Activated CD8-positive, alpha-beta memory T cell treated with anti-CD3 and anti-CD28 coated beads, Interleukin-2, amount 50 U/mL, for 1 hour (primary cell): ENCODE results near the gene FNBP1.
A peak's percentile ranks its signal among the peaks of the same experiment; 100 is the strongest.

Experiments
- DNase-seq: peaks from one replicate; pipeline ENCODE4 v3.0.0-alpha.2; 2020; ENCODE audit errors: extremely low read depth

The FNBP1 gene

DNA sequence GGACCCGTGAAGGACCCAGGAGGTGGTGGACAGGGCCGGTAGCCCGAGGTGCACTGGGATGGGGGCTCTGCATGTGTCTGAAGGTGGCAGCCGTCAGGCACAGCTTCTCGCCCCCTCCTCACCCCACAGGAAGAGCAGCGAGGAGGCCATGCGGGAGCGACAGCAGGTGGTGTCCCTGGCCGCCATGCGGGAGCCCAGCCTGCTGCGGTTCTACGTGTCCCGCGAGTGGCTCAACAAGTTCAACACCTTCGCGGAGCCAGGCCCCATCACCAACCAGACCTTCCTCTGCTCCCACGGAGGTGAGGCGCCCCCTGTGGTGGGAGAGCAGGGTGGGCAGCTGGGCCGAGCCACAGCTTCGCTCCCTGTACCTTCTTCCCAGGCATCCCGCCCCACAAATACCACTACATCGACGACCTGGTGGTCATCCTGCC, 167.8 kb downstream of the FNBP1 start:
- DNase-seq = no peak

DNA sequence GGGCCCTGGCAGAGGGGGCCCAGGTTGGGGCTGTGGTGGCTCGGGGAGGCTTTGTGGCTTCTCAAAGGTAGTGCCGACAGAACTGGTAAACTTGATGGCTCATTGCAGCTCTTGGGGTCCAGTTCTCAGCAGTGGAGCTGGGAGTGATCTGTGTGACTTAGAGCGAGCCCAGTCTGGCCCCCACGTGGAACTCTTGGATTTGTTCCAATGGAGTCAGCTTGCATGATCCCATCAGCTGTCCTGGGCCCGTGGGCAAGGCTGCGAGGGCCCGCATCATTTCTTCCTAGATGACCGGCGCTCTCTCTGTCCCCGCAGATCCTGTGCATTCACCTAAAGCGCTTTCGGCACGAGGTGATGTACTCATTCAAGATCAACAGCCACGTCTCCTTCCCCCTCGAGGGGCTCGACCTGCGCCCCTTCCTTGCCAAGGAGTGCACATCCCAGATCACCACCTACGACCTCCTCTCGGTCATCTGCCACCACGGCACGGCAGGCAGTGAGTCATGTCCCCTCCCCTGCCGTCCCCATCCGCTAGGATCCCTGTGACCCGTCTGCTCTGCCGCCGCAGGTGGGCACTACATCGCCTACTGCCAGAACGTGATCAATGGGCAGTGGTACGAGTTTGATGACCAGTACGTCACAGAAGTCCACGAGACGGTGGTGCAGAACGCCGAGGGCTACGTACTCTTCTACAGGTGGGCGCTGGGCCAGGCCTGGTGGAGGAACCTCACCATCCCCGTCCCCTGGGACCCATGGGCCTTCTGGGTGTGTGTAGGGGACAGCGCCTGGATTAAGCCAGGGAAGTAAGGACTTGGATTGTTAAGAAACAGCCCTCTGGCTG, 168.5 kb downstream of the FNBP1 start:
- DNase-seq = no peak

GRCh38 chr9:129873563-129874190, 169.3 kb downstream of the FNBP1 start:
- no peak for DNase-seq

DNA sequence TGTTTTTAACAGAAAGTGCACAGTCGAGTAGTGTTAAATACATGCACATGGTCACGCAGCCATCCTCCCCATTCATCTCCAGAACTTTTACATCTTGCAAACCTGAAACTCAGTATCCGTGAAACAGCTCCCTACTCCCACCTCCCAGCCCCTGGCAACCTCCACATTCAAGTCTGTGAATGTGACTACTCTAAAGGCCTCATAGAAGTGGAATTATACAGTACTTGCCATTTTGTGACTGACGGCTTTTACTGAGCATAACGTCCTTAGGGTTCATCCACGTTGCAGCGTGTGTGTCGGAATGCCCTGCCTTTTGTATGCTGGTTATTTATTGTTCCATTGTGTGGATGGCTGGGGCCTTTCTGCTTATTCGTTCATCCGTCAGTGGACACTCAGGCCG, 171.9 kb downstream of the FNBP1 start:
- DNase-seq = no peak

- DNase-seq = no peak
These were observed 173.1 kb downstream of the FNBP1 start for GRCh38 chr9:129869585-129870501.

DNA sequence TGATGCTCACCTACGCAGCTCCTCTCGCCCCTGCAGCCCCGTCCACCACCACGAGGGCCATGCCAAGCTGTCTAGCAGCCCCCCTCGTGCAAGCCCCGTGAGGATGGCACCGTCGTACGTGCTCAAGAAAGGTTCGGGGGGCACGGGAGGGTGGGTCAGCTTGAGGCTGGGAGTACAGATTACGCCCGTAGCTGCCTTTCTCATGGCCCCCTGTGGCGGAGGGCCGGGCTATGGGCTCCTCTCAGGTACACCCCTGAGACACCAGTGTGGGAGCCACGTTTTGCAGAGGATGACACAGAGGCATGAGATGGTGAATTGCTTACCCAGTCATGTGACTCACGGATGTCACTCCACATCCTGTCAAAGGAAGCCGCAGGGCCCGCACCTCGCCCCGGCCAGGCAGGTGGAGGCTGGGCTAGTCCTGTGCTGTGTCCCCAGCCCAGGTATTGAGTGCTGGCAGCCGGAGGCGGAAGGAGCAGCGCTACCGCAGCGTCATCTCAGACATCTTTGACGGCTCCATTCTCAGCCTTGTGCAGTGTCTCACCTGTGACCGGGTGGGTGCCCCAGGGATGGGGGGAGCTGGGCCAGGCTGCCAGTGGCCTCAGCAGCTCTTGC, 174.0 kb downstream of the FNBP1 start:
- peak; percentile 89 for DNase-seq

GRCh38 chr9:129868023-129868871, 174.7 kb downstream of the FNBP1 start:
- DNase-seq = no peak

DNA sequence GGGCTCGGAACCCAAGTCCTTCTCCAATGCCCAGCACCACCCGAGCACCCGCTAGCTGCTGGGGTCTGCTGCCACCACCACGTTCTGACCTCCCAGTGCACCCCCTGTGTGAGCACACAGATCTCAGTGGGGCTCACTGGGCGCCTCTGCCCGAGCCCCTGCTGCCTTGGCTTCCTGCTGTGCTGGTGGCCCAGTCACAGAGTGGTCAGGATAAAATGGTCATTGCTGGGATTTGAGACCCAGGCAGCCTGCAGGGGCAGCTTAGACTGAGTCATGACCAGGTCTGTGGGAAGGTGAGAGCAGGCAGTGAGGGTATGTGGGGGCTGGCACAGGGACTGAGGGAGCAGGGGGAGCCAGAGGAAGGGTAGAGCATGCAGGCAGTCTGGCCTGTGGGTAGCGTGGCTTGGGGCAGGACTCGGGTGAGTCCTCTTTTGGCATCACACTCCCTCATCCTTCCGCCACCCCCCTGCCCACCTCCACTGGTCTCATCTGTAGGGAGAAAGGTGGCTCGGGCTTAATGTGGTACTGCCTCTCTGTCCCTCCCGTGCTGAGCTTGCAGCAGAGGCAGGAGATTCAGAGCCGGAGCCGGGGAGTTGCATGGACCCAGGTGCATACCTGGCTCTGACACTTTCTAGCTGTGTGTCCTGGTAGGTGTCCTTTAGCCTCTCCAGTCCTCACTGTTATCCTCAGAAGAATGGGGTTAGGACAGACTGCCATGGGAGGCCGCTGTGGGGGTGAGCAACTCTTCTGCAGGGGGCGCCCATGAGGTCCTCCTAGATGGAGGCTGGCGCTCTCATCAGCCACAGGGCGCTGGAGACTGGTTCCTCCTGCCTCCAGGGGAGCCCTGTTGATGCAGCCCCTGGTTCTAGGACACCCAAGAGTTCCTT, 175.6 kb downstream of the FNBP1 start:
- DNase-seq = no peak

GRCh38 chr9:129866394-129867135, 176.4 kb downstream of the FNBP1 start:
- DNase-seq = peak; percentile 31

DNA sequence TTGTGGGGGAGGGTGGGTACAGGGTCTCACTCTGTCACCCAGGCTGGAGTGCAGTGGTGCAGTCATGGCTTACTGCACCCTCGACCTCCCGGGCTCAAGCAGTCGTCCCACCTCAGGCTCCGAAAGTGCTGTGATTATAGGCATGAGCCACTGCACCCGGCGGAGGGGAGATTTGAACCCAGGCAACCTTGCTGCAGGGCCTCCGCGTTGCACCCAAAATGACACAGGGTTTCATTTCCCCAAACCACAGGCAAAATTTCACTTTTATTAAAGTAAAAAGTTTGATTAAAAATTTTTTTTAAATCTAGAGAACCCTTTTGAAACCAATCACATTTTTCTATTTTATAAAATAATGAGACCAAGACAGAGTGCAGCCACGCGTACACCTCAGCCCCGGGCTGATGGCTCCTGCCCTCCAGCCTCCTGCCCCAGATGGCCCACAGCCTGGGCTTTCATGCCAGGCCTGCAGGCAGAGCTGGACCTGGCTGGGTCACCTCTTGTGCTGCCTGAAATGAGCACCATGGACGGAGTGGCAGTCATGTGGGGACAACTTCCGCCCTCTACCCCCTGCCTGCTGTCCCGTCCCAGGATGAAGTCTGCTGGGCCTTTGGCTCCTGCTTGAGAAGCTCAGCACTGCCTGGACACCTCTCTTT, 177.2 kb downstream of the FNBP1 start:
- DNase-seq = no peak

DNA sequence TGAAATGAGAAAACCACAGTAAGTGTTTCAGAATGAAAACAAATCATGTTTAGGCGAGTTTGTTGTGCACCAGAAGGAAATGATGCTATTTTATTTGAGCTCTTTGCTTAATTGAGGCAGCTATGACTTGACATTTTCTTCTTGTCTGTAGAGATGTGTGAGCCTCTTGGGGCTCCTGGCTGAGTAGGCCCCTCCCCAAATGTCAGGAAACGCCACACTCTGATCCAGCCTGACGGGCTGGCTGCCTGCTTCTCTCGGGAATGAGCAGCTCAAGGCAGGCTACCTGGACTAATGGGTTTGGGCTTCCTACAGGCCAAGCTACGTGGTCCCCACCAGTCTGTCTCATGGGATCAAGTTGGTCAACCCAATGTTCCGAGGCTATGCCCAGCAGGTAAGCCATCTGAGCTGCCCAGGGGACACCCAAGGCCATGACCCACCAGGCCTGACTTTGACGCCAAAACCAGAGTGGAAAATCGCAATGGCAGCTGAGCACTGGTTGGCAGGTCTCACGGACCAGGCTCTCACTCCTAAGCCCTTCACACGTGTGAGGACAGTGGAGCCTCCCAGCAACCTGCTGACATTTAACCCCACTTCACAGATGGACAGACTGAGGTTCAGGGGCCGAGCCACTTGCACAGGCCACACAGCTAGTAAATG, 177.9 kb downstream of the FNBP1 start:
- DNase-seq = no peak

DNA sequence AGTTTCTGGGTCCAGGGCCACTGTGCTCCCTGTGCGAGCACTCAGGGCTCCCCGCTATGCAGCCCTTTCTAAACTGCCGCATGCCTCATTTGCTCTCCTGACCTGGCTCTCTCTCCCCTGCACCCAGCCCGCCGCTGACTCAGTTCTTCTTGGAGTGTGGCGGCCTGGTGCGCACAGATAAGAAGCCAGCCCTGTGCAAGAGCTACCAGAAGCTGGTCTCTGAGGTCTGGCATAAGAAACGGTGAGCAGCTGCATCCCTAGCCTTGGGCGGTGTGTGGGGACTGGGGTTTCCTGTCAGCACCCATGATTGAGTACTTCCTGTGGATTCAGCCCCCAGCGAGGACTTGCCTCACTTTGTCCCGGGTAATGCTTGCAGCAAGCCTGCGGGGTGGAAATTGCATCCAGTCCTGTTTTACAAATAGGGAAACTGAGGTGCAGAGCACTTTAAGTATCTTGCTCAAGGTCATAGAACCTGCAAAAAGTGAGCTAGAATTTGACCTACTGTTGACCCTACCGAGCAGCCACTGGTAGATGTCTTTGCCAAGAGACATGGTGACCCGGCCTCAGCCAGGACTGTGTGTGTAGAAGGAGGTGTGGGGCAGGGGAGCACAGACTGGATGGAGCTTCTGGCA, 179.8 kb downstream of the FNBP1 start:
- DNase-seq = peak; percentile 48

- DNase-seq = no peak
These were observed 181.6 kb downstream of the FNBP1 start for GRCh38 chr9:129861447-129861827.

- no peak for DNase-seq
These were observed 182.1 kb downstream of the FNBP1 start for GRCh38 chr9:129860653-129861446.

GRCh38 chr9:129858167-129858962, 184.6 kb downstream of the FNBP1 start:
- no peak for DNase-seq

DNA sequence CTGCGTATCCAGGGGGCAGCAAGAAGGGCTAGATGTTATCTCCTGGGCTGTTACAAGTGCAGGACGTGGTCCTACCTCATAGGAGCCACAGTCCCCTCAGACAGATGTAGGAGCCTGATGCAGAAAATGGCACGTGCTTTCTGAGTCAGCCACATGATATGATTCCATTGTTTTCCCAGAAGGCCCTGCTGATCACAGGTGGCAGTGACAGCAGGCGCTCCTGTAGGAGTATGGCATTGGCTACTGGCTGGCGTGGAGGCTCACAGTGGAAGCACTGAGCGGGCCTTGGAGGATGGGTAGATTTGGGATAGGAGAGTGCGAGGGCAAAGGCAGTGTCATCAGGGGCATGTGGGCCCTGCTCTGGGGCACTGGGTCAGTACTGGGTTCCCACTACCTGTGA, 185.8 kb downstream of the FNBP1 start:
- DNase-seq = no peak
